Hepatocyte (in vitro differentiated cells): ENCODE results near the gene CTNNAL1. TPM values are rescaled to one million over a fixed set of nuclear protein-coding genes. Genes with fewer than 3 reads are reported as not detected.

Experiments
- DNase-seq: peaks from one replicate; pipeline ENCODE4 v3.0.0-alpha.2; 2016; ENCODE audit warnings: low spot score
- H2AFZ ChIP-seq: fragments of 200-600 bp; sonication (generic); 2 replicates; pipeline ENCODE4 v1.6.0; 2016; ENCODE audit warnings: antibody characterized with exemption, mild to moderate bottlenecking
- H3K27ac ChIP-seq: fragments of 200-600 bp; sonication (generic); 2 replicates; pipeline ENCODE4 v1.5.1; 2016; ENCODE audit warnings: mild to moderate bottlenecking
- H3K27me3 ChIP-seq: fragments of 200-600 bp; sonication (generic); 2 replicates; pipeline ENCODE4 v1.6.1; 2016
- H3K36me3 ChIP-seq: fragments of 200-600 bp; sonication (generic); replicated peaks from 2 replicates; pipeline ENCODE4 v1.5.1; 2016; ENCODE audit warnings: low read depth; ENCODE audit not compliant: insufficient read depth
- H3K4me1 ChIP-seq: fragments of 200-600 bp; sonication (generic); 2 replicates; pipeline ENCODE4 v1.5.1; 2016; ENCODE audit warnings: mild to moderate bottlenecking, moderate library complexity; ENCODE audit not compliant: insufficient read depth
- H3K4me2 ChIP-seq: fragments of 200-600 bp; sonication (generic); 2 replicates; pipeline ENCODE4 v1.6.0; 2016
- H3K4me3 ChIP-seq: fragments of 200-600 bp; sonication (generic); 2 replicates; pipeline ENCODE4 v1.5.1; 2016; ENCODE audit warnings: mild to moderate bottlenecking
- H3K79me2 ChIP-seq: fragments of 200-600 bp; sonication (generic); 2 replicates; pipeline ENCODE4 v1.6.0; 2017; ENCODE audit warnings: mild to moderate bottlenecking
- H3K9me2 ChIP-seq: fragments of 200-600 bp; sonication (generic); replicated peaks from 2 replicates; pipeline ENCODE4 v1.6.0; 2017; ENCODE audit warnings: mild to moderate bottlenecking; ENCODE audit not compliant: insufficient read depth
- H3K9me3 ChIP-seq: fragments of 200-600 bp; sonication (generic); 2 replicates; pipeline ENCODE4 v1.5.1; 2016; ENCODE audit warnings: low read depth, mild to moderate bottlenecking
- H4K20me1 ChIP-seq: fragments of 200-600 bp; sonication (generic); 2 replicates; pipeline ENCODE4 v1.6.0; 2016; ENCODE audit warnings: mild to moderate bottlenecking; ENCODE audit not compliant: insufficient read depth, poor library complexity, severe bottlenecking
- CTCF ChIP-seq: fragments of 200-600 bp; sonication (generic); IDR thresholded peaks from 2 replicates; pipeline ENCODE4 v1.5.1; 2016; ENCODE audit warnings: antibody characterized with exemption, mild to moderate bottlenecking; ENCODE audit not compliant: poor library complexity
- EZH2 ChIP-seq: fragments of 200-600 bp; sonication (generic); IDR thresholded peaks from 2 replicates; pipeline ENCODE4 v1.6.1; 2016; ENCODE audit warnings: antibody characterized with exemption, mild to moderate bottlenecking, borderline replicate concordance
- EZH2phosphoT487 ChIP-seq: fragments of 200-600 bp; sonication (generic); IDR thresholded peaks from one replicate; pipeline ENCODE4 v1.6.1; 2018; ENCODE audit warnings: antibody characterized with exemption, mild to moderate bottlenecking, low read depth, moderate library complexity; ENCODE audit not compliant: unreplicated experiment, severe bottlenecking
- WGBS: methylation state at CpG from one replicate; pipeline ENCODE4 v1.1.6; 2016; ENCODE audit warnings: low lambda C conversion rate; ENCODE audit errors: missing lambda C conversion rate; 5-methylcytosine and 5-hydroxymethylcytosine counted together
- polyA plus RNA-seq: library from polyadenylated mRNA; unstranded; fragments of >200 nt; fragmentation: Nextera tagmentation; extraction: Ambion mirVana; gene quantifications from 2 replicates; pipeline ENCODE4 v1.2.1, GENCODE V29; 2016
- total RNA-seq: library from RNA; depleted of rRNA; stranded (reverse); fragments of >200 nt; gene quantifications from 2 replicates; pipeline ENCODE4 v1.2.3, GENCODE V29; 2014

CTNNAL1 gene
- total and polyA plus RNA-seq, 2 experiments from 2014 or later: 54.5 to 57.4 TPM

GRCh38 chr9:109035684-109036423, 22.6 kb upstream of the CTNNAL1 start:
- Histone ChIP-seq H3K27ac (peak overlapping the region; percentile 1), H3K36me3 (no peaks in the 10 kb centered on the region), H3K79me2 (peaks cover 6% of the 10 kb centered on the region), H3K4me2 (no peak overlapping the region), H3K4me1 (peaks cover 2% of the 10 kb centered on the region), H2AFZ (no peak overlapping the region), H3K27me3 (no peaks in the 10 kb centered on the region), H4K20me1 (no peaks in the 10 kb centered on the region), H3K9me2 (no peaks in the 10 kb centered on the region), H3K9me3 (no peaks in the 10 kb centered on the region), H3K4me3 (no peak overlapping the region)
- no peak for DNase-seq
- WGBS: 75% methylated on average over 2 of the region's 2 CpGs
- TF ChIP-seq EZH2: no peak

- Histone ChIP-seq H2AFZ (no peak overlapping the region), H3K4me1 (peaks cover 2% of the 10 kb centered on the region), H3K27me3 (no peaks in the 10 kb centered on the region), H3K4me3 (no peak overlapping the region), H3K9me3 (no peaks in the 10 kb centered on the region), H3K79me2 (peaks cover 8% of the 10 kb centered on the region), H3K9me2 (no peaks in the 10 kb centered on the region), H3K36me3 (no peaks in the 10 kb centered on the region), H3K4me2 (no peak overlapping the region), H3K27ac (no peak overlapping the region), H4K20me1 (no peaks in the 10 kb centered on the region)
- 89% methylated on average over 6 of the region's 6 CpGs for WGBS
- TF ChIP-seq CTCF: no peak
- no peak for TF ChIP-seq EZH2
- no peak for TF ChIP-seq EZH2phosphoT487
- no peak for DNase-seq
Measured at GRCh38 chr9:109033941-109034700, 20.8 kb upstream of the CTNNAL1 start.

GRCh38 chr9:109031241-109031640, 17.9 kb upstream of the CTNNAL1 start:
- Histone ChIP-seq H4K20me1 (no peaks in the 10 kb centered on the region), H3K36me3 (no peaks in the 10 kb centered on the region)
- TF ChIP-seq CTCF: no peak
- TF ChIP-seq EZH2phosphoT487: no peak
- no peak for TF ChIP-seq EZH2

GRCh38 chr9:109030426-109030825, 17.1 kb upstream of the CTNNAL1 start:
- Histone ChIP-seq H3K36me3 (no peaks in the 10 kb centered on the region), H3K79me2 (peaks cover 23% of the 10 kb centered on the region), H3K9me3 (no peaks in the 10 kb centered on the region), H3K4me3 (no peak overlapping the region), H3K27me3 (no peaks in the 10 kb centered on the region), H2AFZ (no peak overlapping the region), H3K27ac (no peak overlapping the region), H4K20me1 (no peaks in the 10 kb centered on the region), H3K9me2 (no peaks in the 10 kb centered on the region), H3K4me2 (no peak overlapping the region), H3K4me1 (no peaks in the 10 kb centered on the region)
- TF ChIP-seq CTCF (no peak), EZH2phosphoT487 (no peak), EZH2 (no peak)
- no peak for DNase-seq
- WGBS: 98% methylated on average over 4 of the region's 4 CpGs

More at GRCh38 chr9:109031241-109031640, 17.9 kb upstream of the CTNNAL1 start:
- H3K4me3 ChIP-seq: no peak overlapping the region
- no peaks in the 10 kb centered on the region for H3K9me2 ChIP-seq
- H3K79me2 ChIP-seq: peaks cover 16% of the 10 kb centered on the region
- 94% methylated on average over 3 of the region's 3 CpGs for WGBS
- no peaks in the 10 kb centered on the region for H3K4me1 ChIP-seq
- H3K27me3 ChIP-seq: no peaks in the 10 kb centered on the region
- no peak overlapping the region for H3K27ac ChIP-seq
- DNase-seq: no peak
- no peak overlapping the region for H2AFZ ChIP-seq
- H3K9me3 ChIP-seq: no peaks in the 10 kb centered on the region
- H3K4me2 ChIP-seq: no peak overlapping the region
